ENCODE results near the gene JCAD. TPM values are rescaled to one million over a fixed set of nuclear protein-coding genes. Genes with fewer than 3 reads are reported as not detected.

The JCAD gene
- polyA plus RNA-seq, 1 experiment: 38.3 TPM

DNA sequence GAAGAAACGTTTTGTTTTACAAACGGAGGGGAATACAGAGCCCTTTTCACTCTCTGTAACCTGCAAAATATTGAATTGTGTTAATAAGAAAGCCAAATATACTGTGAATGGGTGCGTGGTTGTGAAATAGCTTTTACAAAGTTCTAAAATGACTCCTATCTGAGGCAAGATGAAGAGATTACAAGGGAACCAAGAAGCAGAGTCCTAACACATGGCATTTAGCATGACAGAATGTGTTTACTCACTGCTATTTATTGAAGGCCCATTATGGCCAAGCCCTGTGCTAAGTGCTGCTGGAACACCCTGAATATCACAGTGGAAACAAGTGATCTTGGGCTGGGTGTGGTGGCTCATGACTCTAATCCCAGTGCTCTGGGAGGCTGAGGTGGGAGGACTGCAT lies 12.9 kb downstream of the JCAD start:
- POLR2A ChIA-PET: no interaction called here
- no peak overlapping the region for H3K27ac ChIP-seq (ENCODE audit: low read depth, low read length)
- no peaks in the 10 kb centered on the region for H3K9me3 ChIP-seq (ENCODE audit: control insufficient read depth, insufficient read depth, low read length)
- no peak overlapping the region for H3K4me3 ChIP-seq (ENCODE audit: low read depth, low read length)
- no peak for DNase-seq (ENCODE audit: low read depth, low spot score)
- CTCF ChIA-PET: no interaction called here
- no peak for TF ChIP-seq CTCF (IDR thresholded peaks at IDR 0.05; ENCODE audit: low read depth, low read length)
- H3K27me3 ChIP-seq (ENCODE audit: control insufficient read depth, insufficient read depth, low read length): no peaks in the 10 kb centered on the region

DNA sequence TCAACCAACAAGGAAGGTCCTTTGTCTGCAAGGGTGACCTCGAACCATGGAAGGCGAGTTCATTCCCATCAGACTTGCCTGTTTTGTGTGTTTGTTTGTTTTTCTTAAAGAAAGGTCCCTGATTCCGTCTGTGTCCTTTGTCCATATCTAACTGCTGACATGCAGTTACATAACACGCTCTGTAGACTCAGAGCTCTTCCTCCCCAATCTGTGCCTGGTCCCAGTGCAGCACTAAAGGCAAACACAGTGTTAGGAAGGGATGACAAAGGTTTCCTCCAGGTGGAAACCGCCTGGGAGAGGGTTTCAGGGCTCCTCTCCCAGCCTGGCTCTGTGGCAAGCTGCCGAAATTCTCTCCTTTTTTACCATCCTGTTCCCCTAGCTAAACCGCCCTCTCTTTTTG lies 13.4 kb downstream of the JCAD start:
- H3K27me3 ChIP-seq (ENCODE audit: control insufficient read depth, insufficient read depth, low read length): no peaks in the 10 kb centered on the region
- no peak for TF ChIP-seq CTCF (IDR thresholded peaks at IDR 0.05; ENCODE audit: low read depth, low read length)
- DNase-seq (ENCODE audit: low read depth, low spot score): no peak
- H3K4me3 ChIP-seq (ENCODE audit: low read depth, low read length): no peak overlapping the region
- H3K27ac ChIP-seq (ENCODE audit: low read depth, low read length): no peak overlapping the region
- ChIA-PET POLR2A (no interaction called here), CTCF (no interaction called here)
- no peaks in the 10 kb centered on the region for H3K9me3 ChIP-seq (ENCODE audit: control insufficient read depth, insufficient read depth, low read length)

GRCh38 chr10:30043476-30044270 lies 15.7 kb downstream of the JCAD start:
- no peaks in the 10 kb centered on the region for H3K9me3 ChIP-seq (ENCODE audit: control insufficient read depth, insufficient read depth, low read length)
- no peaks in the 10 kb centered on the region for H3K27me3 ChIP-seq (ENCODE audit: control insufficient read depth, insufficient read depth, low read length)
- ChIA-PET CTCF (interaction anchor here (0.8 kb wide), 1 partner anchor 77 kb away, joined by 6 read pairs; no protein-coding TSS in a partner anchor), POLR2A (no interaction called here)
- no peak for TF ChIP-seq CTCF (IDR thresholded peaks at IDR 0.05; ENCODE audit: low read depth, low read length)
- DNase-seq (ENCODE audit: low read depth, low spot score): no peak
- H3K4me3 ChIP-seq (ENCODE audit: low read depth, low read length): no peak overlapping the region
- no peak overlapping the region for H3K27ac ChIP-seq (ENCODE audit: low read depth, low read length)

DNA sequence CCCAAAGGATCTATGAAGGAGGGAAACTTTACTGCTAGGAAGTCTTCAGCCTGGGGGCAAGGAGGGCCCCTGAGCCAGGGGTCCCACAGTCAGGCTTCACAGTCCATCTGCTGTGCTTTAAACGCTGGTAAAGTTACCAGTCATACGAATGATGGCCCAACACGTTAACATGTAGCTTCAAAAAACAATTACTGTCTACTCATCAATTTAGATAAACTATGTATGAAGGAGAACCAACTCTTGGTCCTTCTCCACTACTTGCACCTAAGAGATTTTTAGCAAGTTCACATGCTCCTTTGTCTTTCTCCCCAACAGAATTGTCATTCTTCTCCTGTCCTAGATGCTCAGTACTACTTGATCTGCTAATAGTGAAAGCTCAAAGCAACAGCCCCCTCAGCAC lies 16.6 kb downstream of the JCAD start:
- Histone ChIP-seq H3K27ac (ENCODE audit: low read depth, low read length) (no peak overlapping the region), H3K27me3 (ENCODE audit: control insufficient read depth, insufficient read depth, low read length) (no peaks in the 10 kb centered on the region), H3K4me3 (ENCODE audit: low read depth, low read length) (no peak overlapping the region), H3K9me3 (ENCODE audit: control insufficient read depth, insufficient read depth, low read length) (no peaks in the 10 kb centered on the region)
- CTCF ChIA-PET: no interaction called here
- no peak for TF ChIP-seq CTCF (IDR thresholded peaks at IDR 0.05; ENCODE audit: low read depth, low read length)
- DNase-seq (ENCODE audit: low read depth, low spot score): no peak
- POLR2A ChIA-PET: interaction anchor here (0.7 kb wide), 1 partner anchor 140 kb away, joined by 3 read pairs; no protein-coding TSS in a partner anchor

GRCh38 chr10:30041196-30042105 lies 17.9 kb downstream of the JCAD start:
- H3K27me3 ChIP-seq (ENCODE audit: control insufficient read depth, insufficient read depth, low read length): no peaks in the 10 kb centered on the region
- DNase-seq (ENCODE audit: low read depth, low spot score): no peak
- no peak for TF ChIP-seq CTCF (IDR thresholded peaks at IDR 0.05; ENCODE audit: low read depth, low read length)
- H3K9me3 ChIP-seq (ENCODE audit: control insufficient read depth, insufficient read depth, low read length): no peaks in the 10 kb centered on the region
- POLR2A ChIA-PET: no interaction called here
- CTCF ChIA-PET: interaction anchor here (0.6 to 1.0 kb wide), 2 partner anchors 9 to 50 kb away, joined by 3 to 4 read pairs; no protein-coding TSS in a partner anchor
- no peak overlapping the region for H3K4me3 ChIP-seq (ENCODE audit: low read depth, low read length)
- H3K27ac ChIP-seq (ENCODE audit: low read depth, low read length): no peak overlapping the region
